ENCODE data around the gene SLC39A13. TPM values are rescaled to one million over a fixed set of nuclear protein-coding genes. Genes with fewer than 3 reads are reported as not detected.

SLC39A13 gene
- total and polyA plus RNA-seq, 3 experiments from 2014 or later: 20.2 to 39.4 (median 23.4) TPM

GRCh38 chr11:47398551-47398950 is 9.8 kb upstream of the SLC39A13 start:
- Histone ChIP-seq H3K36me3 (ENCODE audit: insufficient read depth, low read length) (no peaks in the 10 kb centered on the region), H3K27ac (ENCODE audit: low read depth, low read length) (no peak overlapping the region), H3K4me3 (ENCODE audit: low read length) (no peak overlapping the region), H3K4me1 (ENCODE audit: insufficient read depth, low read length) (peaks cover 43% of the 10 kb centered on the region), H3K9me3 (ENCODE audit: low read length) (no peaks in the 10 kb centered on the region), H3K27me3 (ENCODE audit: insufficient read depth, low read length, poor library complexity, severe bottlenecking) (no peaks in the 10 kb centered on the region)
- ChIA-PET POLR2A (no interaction called here), CTCF (interaction anchor here (1.3 to 7.9 kb wide), 3 partner anchors 9 to 25 kb away, joined by 5 to 89 read pairs (median 21); no protein-coding TSS in a partner anchor)
- no peaks in the 10 kb centered on the region for H3K9me3 Mint-ChIP-seq
- H3K36me3 Mint-ChIP-seq: peaks cover 0 to 1% (median 0%) of the 10 kb centered on the region in 3 donors
- peak overlapping the region; percentile 17 to 86 (median 73) for H3K27ac Mint-ChIP-seq
- H3K4me3 Mint-ChIP-seq: peak overlapping the region; percentile 17 to 88 (median 47)
- H3K4me1 Mint-ChIP-seq: peaks cover 30 to 60% (median 41%) of the 10 kb centered on the region in 3 donors
- DNase-seq: no peak
- no peaks in the 10 kb centered on the region for H3K27me3 Mint-ChIP-seq

GRCh38 chr11:47399860-47400767 is 8.3 kb upstream of the SLC39A13 start:
- peak; percentile 27 to 65 (median 39) for DNase-seq
- peak overlapping the region; percentile 65 for H3K4me3 ChIP-seq (ENCODE audit: low read length)
- CTCF ChIA-PET: interaction anchor here (0.8 to 7.9 kb wide), 6 partner anchors 8 to 27 kb away, joined by 3 to 89 read pairs (median 5); no protein-coding TSS in a partner anchor
- peaks cover 28% of the 10 kb centered on the region for H3K4me1 ChIP-seq (ENCODE audit: insufficient read depth, low read length)
- peak overlapping the region; percentile 59 to 92 (median 81) for H3K4me3 Mint-ChIP-seq
- peak overlapping the region; percentile 44 for H3K27ac ChIP-seq (ENCODE audit: low read depth, low read length)
- no peaks in the 10 kb centered on the region for H3K27me3 ChIP-seq (ENCODE audit: insufficient read depth, low read length, poor library complexity, severe bottlenecking)
- H3K36me3 ChIP-seq (ENCODE audit: insufficient read depth, low read length): no peaks in the 10 kb centered on the region
- H3K27ac Mint-ChIP-seq: peak overlapping the region; percentile 61 to 97 (median 82)
- H3K9me3 ChIP-seq (ENCODE audit: low read length): no peaks in the 10 kb centered on the region
- H3K27me3 Mint-ChIP-seq: no peaks in the 10 kb centered on the region
- peaks cover 0 to 1% (median 0%) of the 10 kb centered on the region in 3 donors for H3K36me3 Mint-ChIP-seq
- POLR2A ChIA-PET: interaction anchor here (0.5 to 1.2 kb wide), 5 partner anchors 11 to 788 kb away, joined by 3 to 5 read pairs (median 3); partner anchors contain the start of gene DDB2
- H3K4me1 Mint-ChIP-seq: peaks cover 19 to 44% (median 25%) of the 10 kb centered on the region in 3 donors
- no peaks in the 10 kb centered on the region for H3K9me3 Mint-ChIP-seq

- ChIA-PET CTCF (interaction anchor here (2.3 to 7.9 kb wide), 2 partner anchors 9 to 27 kb away, joined by 5 to 89 read pairs; no protein-coding TSS in a partner anchor), POLR2A (interaction anchor here (1.2 kb wide), 1 partner anchor 10 kb away, joined by 5 read pairs; no protein-coding TSS in a partner anchor)
- no peaks in the 10 kb centered on the region for H3K9me3 ChIP-seq (ENCODE audit: low read length)
- Mint-ChIP-seq H3K27ac (peak overlapping the region; percentile 59 to 97 (median 82)), H3K4me3 (peak overlapping the region; percentile 48 to 92 (median 78)), H3K4me1 (peaks cover 14 to 37% (median 18%) of the 10 kb centered on the region in 3 donors), H3K36me3 (peaks cover 0 to 1% (median 0%) of the 10 kb centered on the region in 3 donors), H3K9me3 (no peaks in the 10 kb centered on the region), H3K27me3 (no peaks in the 10 kb centered on the region)
- no peak for DNase-seq
- peaks cover 20% of the 10 kb centered on the region for H3K4me1 ChIP-seq (ENCODE audit: insufficient read depth, low read length)
- H3K27me3 ChIP-seq (ENCODE audit: insufficient read depth, low read length, poor library complexity, severe bottlenecking): no peaks in the 10 kb centered on the region
- peak overlapping the region; percentile 44 for H3K27ac ChIP-seq (ENCODE audit: low read depth, low read length)
- H3K36me3 ChIP-seq (ENCODE audit: insufficient read depth, low read length): no peaks in the 10 kb centered on the region
- H3K4me3 ChIP-seq (ENCODE audit: low read length): peak overlapping the region; percentile 65
These were observed 7.6 kb upstream of the SLC39A13 start for GRCh38 chr11:47400768-47401279.

- H3K27ac ChIP-seq (ENCODE audit: low read depth, low read length): no peak overlapping the region
These were observed 5.3 kb upstream of the SLC39A13 start for GRCh38 chr11:47403135-47403534.

GRCh38 chr11:47403571-47403970 is 4.8 kb upstream of the SLC39A13 start:
- no peaks in the 10 kb centered on the region for H3K27me3 Mint-ChIP-seq

More at GRCh38 chr11:47403135-47403534, 5.3 kb upstream of the SLC39A13 start:
- ChIA-PET POLR2A (no interaction called here), CTCF (interaction anchor here (7.9 kb wide), 1 partner anchor 29 kb away, joined by 89 read pairs; no protein-coding TSS in a partner anchor)
- H3K4me3 ChIP-seq (ENCODE audit: low read length): no peak overlapping the region
- Mint-ChIP-seq H3K36me3 (peaks cover 0 to 1% (median 0%) of the 10 kb centered on the region in 3 donors), H3K4me1 (peaks cover 22 to 39% (median 27%) of the 10 kb centered on the region in 3 donors), H3K4me3 (peak overlapping the region in 1 of 7 donors; percentile 81), H3K27me3 (no peaks in the 10 kb centered on the region), H3K9me3 (no peaks in the 10 kb centered on the region), H3K27ac (peak overlapping the region in 4 of 8 donors; percentile 33 to 75 (median 52))
- H3K9me3 ChIP-seq (ENCODE audit: low read length): no peaks in the 10 kb centered on the region
- no peaks in the 10 kb centered on the region for H3K27me3 ChIP-seq (ENCODE audit: insufficient read depth, low read length, poor library complexity, severe bottlenecking)
- DNase-seq: no peak
- peaks cover 26% of the 10 kb centered on the region for H3K4me1 ChIP-seq (ENCODE audit: insufficient read depth, low read length)
- H3K36me3 ChIP-seq (ENCODE audit: insufficient read depth, low read length): no peaks in the 10 kb centered on the region

GRCh38 chr11:47406896-47407745 is 1.3 kb upstream of the SLC39A13 start:
- H3K4me3 ChIP-seq (ENCODE audit: low read length): peak overlapping the region; percentile 72
- DNase-seq: peak in 1 of 5 donors; percentile 43
- ChIA-PET CTCF (interaction anchor here (1.1 to 7.1 kb wide), 5 partner anchors 28 to 230 kb away, joined by 3 to 129 read pairs (median 3); partner anchors contain the start of genes ACP2 and ARFGAP2), POLR2A (interaction anchor here (0.6 kb wide), 1 partner anchor 236 kb away, joined by 6 read pairs; no protein-coding TSS in a partner anchor)
- H3K27me3 ChIP-seq (ENCODE audit: insufficient read depth, low read length, poor library complexity, severe bottlenecking): no peaks in the 10 kb centered on the region
- Mint-ChIP-seq H3K4me3 (peak overlapping the region; percentile 81 to 91 (median 86)), H3K27ac (peak overlapping the region; percentile 88 to 96 (median 93)), H3K36me3 (peaks cover 0 to 9% (median 0%) of the 10 kb centered on the region in 3 donors), H3K27me3 (no peaks in the 10 kb centered on the region), H3K9me3 (no peaks in the 10 kb centered on the region), H3K4me1 (peaks cover 15 to 32% (median 19%) of the 10 kb centered on the region in 3 donors)
- no peaks in the 10 kb centered on the region for H3K36me3 ChIP-seq (ENCODE audit: insufficient read depth, low read length)
- peak overlapping the region; percentile 69 for H3K27ac ChIP-seq (ENCODE audit: low read depth, low read length)
- peaks cover 19% of the 10 kb centered on the region for H3K4me1 ChIP-seq (ENCODE audit: insufficient read depth, low read length)
- H3K9me3 ChIP-seq (ENCODE audit: low read length): no peaks in the 10 kb centered on the region

More at GRCh38 chr11:47403571-47403970, 4.8 kb upstream of the SLC39A13 start:
- H3K36me3 ChIP-seq (ENCODE audit: insufficient read depth, low read length): no peaks in the 10 kb centered on the region
- CTCF ChIA-PET: interaction anchor here (7.9 kb wide), 1 partner anchor 30 kb away, joined by 89 read pairs; no protein-coding TSS in a partner anchor
- no peak for DNase-seq
- H3K36me3 Mint-ChIP-seq: peaks cover 0 to 1% (median 0%) of the 10 kb centered on the region in 3 donors
- POLR2A ChIA-PET: no interaction called here
- no peak overlapping the region for H3K4me3 ChIP-seq (ENCODE audit: low read length)
- H3K9me3 Mint-ChIP-seq: no peaks in the 10 kb centered on the region
- no peak overlapping the region for H3K4me3 Mint-ChIP-seq
- no peaks in the 10 kb centered on the region for H3K27me3 ChIP-seq (ENCODE audit: insufficient read depth, low read length, poor library complexity, severe bottlenecking)
- no peaks in the 10 kb centered on the region for H3K9me3 ChIP-seq (ENCODE audit: low read length)
- H3K4me1 ChIP-seq (ENCODE audit: insufficient read depth, low read length): peaks cover 26% of the 10 kb centered on the region
- H3K27ac ChIP-seq (ENCODE audit: low read depth, low read length): no peak overlapping the region
- peak overlapping the region in 1 of 8 donors; percentile 54 for H3K27ac Mint-ChIP-seq
- peaks cover 21 to 35% (median 27%) of the 10 kb centered on the region in 3 donors for H3K4me1 Mint-ChIP-seq
